GM19035 (cell line): Measurements from ENCODE around the gene MAGI3.
"Not testable (repeated sequence)": the region's sequence is repeated elsewhere in the genome, so short reads cannot be mapped to it uniquely, and the experiment has no call there.

ENCODE experiments used
- ATAC-seq: cut with Tn5 transposase; IDR thresholded peaks from one replicate; pipeline ENCODE4 v1.9.1; 2021; ENCODE audit not compliant: unreplicated experiment

The MAGI3 gene

GRCh38 chr1:113438505-113439276 is 48.4 kb downstream of the MAGI3 start:
- no peak for ATAC-seq

- ATAC-seq = no peak
These were observed 49.0 kb downstream of the MAGI3 start for GRCh38 chr1:113439277-113439670.

- no peak for ATAC-seq
These were observed 51.8 kb downstream of the MAGI3 start for GRCh38 chr1:113442131-113442530.

GRCh38 chr1:113444857-113445256 is 54.5 kb downstream of the MAGI3 start:
- ATAC-seq = no peak

GRCh38 chr1:113451710-113452109 is 61.4 kb downstream of the MAGI3 start:
- no peak for ATAC-seq

GRCh38 chr1:113452921-113453770 is 62.8 kb downstream of the MAGI3 start:
- no peak for ATAC-seq

GRCh38 chr1:113453771-113454083 is 63.4 kb downstream of the MAGI3 start:
- no peak for ATAC-seq

GRCh38 chr1:113455374-113455773 is 65.1 kb downstream of the MAGI3 start:
- ATAC-seq = no peak

- no peak for ATAC-seq
These were observed 66.7 kb downstream of the MAGI3 start for GRCh38 chr1:113456967-113457366.

- no peak for ATAC-seq
These were observed 69.0 kb downstream of the MAGI3 start for GRCh38 chr1:113459279-113459678.

GRCh38 chr1:113467991-113468390 is 77.7 kb downstream of the MAGI3 start:
- no peak for ATAC-seq

GRCh38 chr1:113478427-113479195 is 88.3 kb downstream of the MAGI3 start:
- ATAC-seq = not testable (repeated sequence)

GRCh38 chr1:113479713-113480676 is 89.7 kb downstream of the MAGI3 start:
- no peak for ATAC-seq

GRCh38 chr1:113485131-113485530 is 94.8 kb downstream of the MAGI3 start:
- not testable (repeated sequence) for ATAC-seq

GRCh38 chr1:113488576-113489177 is 98.4 kb downstream of the MAGI3 start:
- ATAC-seq = no peak

GRCh38 chr1:113490384-113490783 is 100.1 kb downstream of the MAGI3 start:
- no peak for ATAC-seq

- no peak for ATAC-seq
These were observed 103.2 kb downstream of the MAGI3 start for GRCh38 chr1:113493533-113493932.

GRCh38 chr1:113505357-113505756 is 115.0 kb downstream of the MAGI3 start:
- no peak for ATAC-seq

GRCh38 chr1:113507552-113508214 is 117.4 kb downstream of the MAGI3 start:
- no peak for ATAC-seq
